GM12874 (cell line): Measurements from ENCODE around the gene OPCML.

ENCODE experiments used
- TF ChIP-seq, protein P1 (sequence below): IDR thresholded peaks from 2 replicates; pipeline ENCODE4 v1.5.1; 2011; ENCODE audit warnings: low read depth, mild to moderate bottlenecking, control low read depth, low read length, moderate library complexity; ENCODE audit not compliant: insufficient read depth

OPCML gene

GRCh38 chr11:133024301-133024700 is 508.0 kb downstream of the OPCML start:
- TF ChIP-seq, protein P1, sequence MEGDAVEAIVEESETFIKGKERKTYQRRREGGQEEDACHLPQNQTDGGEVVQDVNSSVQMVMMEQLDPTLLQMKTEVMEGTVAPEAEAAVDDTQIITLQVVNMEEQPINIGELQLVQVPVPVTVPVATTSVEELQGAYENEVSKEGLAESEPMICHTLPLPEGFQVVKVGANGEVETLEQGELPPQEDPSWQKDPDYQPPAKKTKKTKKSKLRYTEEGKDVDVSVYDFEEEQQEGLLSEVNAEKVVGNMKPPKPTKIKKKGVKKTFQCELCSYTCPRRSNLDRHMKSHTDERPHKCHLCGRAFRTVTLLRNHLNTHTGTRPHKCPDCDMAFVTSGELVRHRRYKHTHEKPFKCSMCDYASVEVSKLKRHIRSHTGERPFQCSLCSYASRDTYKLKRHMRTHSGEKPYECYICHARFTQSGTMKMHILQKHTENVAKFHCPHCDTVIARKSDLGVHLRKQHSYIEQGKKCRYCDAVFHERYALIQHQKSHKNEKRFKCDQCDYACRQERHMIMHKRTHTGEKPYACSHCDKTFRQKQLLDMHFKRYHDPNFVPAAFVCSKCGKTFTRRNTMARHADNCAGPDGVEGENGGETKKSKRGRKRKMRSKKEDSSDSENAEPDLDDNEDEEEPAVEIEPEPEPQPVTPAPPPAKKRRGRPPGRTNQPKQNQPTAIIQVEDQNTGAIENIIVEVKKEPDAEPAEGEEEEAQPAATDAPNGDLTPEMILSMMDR = no peak

DNA sequence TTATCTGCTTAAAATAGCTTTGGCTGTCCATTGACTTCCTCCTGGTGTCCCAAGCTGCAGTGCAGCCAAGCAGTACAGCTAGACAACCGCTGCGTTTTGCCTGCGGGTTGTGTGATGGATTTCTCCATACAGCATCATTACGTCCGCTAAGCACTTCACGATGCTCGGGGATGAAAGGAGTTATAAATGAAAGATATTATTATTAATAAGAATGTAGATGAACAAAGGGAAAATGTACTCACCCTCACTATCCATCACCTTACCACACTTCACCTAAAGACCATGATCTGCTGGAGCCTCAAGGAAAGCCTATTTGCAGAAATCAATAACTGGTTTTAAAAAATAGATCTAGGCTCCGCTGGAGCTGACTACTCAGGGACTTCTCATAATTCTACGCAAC is 509.1 kb downstream of the OPCML start:
- TF ChIP-seq, protein P1 = no peak

DNA sequence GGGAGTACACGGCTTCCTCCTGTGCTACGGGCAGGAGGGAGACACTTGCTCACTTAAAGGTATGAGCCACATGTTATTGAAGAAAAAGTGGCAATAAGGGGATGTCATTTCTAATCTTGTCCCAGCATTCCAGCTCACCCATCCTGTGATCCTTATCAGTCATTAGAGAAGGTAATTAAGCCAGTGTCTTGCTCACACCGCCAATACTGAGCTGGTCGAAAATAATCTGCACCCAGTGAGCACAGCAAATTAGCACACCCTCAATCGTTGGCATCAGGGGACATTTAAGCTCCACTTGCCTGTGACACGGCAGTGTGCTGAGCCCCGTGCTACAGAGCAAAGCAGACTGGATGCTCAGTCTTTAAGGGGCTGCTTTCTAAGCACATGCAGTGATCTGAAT is 510.7 kb downstream of the OPCML start:
- TF ChIP-seq, protein P1 = no peak

- TF ChIP-seq, protein P1 = no peak
These were observed 512.0 kb downstream of the OPCML start for GRCh38 chr11:133020372-133020714.

DNA sequence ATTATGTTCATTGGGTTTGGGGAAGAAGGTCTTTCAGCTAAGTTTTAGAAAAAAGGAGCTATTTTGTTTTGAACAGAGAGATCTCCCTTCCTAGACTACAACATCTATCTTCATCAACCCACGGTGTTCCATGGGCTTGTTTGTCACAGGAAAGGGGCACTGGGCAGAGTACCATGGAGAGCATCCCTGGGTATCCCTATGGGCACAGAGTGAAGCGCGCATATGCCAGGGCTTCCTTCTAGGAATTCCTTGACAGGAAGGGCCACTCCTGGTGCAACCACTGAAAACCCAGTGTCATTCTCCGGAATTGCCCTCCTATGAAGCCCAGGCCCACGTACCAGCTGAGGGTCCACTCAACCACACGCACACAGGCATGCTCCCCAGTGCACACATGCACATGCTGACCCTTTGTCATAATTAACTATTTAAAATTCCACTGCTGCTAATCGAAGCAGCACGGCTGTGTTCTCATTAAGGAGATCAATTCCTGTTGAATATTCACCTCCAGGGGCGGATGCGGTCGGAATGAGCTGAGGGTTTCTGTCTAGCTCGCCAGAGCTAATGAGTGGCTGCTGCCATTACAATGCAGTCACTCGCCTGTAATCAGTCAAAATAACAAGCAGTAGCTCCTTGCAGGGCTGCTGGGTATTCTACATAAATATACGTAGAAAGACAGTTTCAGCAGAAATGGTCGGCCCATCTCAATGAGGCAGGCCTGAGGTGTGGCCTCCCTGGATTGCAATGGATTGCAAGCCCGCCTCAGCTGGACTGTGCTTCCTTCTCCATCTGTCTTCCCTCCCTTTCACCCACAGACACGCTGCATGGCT is 512.5 kb downstream of the OPCML start:
- TF ChIP-seq, protein P1 = no peak

DNA sequence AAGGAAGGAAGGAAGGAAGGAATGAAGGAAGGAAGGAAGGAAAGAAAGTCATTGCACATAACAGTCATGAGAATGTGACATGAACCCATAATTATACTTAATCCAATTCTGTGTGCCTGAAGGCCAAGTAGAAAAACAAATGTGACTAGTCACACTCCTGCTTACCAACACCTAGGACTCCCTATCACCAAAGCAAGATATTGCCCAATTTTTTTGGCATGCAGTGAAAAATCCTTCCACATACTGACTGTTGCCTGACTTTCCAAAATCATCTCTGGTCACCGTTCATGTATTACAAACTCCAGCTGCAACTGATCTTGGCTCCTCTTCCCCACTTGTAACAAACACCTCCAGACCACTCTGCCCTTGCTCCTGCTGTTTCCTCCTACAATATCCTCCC is 516.8 kb downstream of the OPCML start:
- TF ChIP-seq, protein P1 = no peak

DNA sequence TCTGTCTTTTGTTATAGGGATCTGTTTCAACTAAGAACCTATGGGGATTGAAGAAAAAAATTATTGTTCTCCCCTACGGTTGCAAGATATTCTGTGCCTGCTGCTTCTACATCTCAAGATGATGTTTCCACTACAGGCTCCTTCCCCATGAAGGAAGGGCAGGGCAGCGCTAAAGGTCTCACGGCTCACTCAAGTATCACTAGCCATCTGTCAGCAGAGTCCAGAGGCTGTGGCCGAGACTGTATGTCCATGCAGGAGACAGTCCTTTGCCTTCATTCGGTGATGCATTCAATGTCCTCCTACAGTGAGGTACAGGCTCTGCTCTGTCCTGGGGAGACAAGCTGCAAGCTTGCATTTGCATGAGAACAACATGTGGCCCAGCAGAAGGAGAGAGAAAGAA is 518.0 kb downstream of the OPCML start:
- TF ChIP-seq, protein P1 = no peak

DNA sequence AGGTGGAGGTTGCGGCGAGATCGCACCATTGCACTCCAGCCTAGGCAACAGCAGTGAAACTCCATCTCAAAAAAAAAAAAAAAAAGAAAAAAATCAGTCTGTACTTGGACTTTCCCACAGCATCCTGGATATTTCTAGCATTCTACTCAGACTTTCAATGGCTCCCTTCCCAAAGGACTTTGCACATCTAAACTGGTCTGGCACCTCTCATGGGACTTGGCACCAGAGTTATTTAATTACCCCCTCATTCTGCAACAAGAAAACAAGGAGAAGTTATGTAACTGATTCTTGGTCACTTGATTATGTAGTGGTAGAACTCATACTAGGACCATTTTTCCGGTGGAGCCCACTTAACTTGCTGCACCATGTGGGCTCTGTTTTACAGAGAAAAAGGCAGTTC is 519.5 kb downstream of the OPCML start:
- TF ChIP-seq, protein P1 = no peak
